HuH-7.5 (cell line): ENCODE results near the gene NDUFB11.
"Not testable (repeated sequence)": the region's sequence is repeated elsewhere in the genome, so short reads cannot be mapped to it uniquely, and the experiment has no call there.

Experiments used
- DNase-seq: peaks from one replicate; pipeline ENCODE4 v3.0.0; 2011; ENCODE audit warnings: low spot score

The NDUFB11 gene

DNA sequence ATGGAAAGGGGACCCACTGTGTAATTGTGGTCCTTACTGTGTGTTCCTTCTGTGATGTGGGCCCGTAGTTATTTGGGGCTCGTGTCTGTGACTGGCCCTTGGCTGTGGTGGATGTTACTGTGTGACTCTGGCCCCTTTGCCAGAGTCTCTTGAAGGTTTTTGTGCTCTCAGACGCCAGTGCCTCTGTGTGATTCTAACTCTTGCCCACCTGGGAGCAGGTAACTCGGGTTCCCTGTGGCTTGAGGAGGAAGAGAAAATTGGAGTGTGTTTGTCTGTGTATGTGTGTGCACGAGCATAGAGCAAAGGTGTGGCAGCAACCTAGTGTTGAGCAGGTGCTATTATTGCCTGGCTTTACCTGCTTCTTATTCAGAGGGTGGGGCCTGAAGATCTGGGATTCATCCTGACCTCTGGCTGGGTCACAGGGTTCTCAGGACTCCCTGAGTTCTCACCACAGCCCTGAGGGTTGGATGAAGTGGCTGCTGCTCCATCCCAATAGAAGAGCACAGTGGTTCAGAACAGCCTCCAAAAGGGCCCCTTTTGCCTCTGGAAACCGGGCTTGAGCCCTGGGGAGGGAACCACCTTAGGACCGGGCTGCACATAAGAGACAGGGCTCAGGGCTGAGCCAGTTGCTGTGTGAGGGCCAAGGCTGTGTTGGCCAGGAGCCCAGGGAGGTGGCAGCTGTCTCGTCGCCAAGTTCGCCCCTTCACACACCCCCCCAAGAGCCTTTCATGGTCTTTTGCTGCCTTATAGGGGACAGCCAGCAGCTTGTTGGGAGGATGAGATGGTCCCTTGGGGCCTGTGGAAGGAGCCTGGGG lies 1.8 kb upstream of the NDUFB11 start:
- no peak for DNase-seq

GRCh38 chrX:47145395-47146120 lies 1.1 kb upstream of the NDUFB11 start:
- DNase-seq = no peak

DNA sequence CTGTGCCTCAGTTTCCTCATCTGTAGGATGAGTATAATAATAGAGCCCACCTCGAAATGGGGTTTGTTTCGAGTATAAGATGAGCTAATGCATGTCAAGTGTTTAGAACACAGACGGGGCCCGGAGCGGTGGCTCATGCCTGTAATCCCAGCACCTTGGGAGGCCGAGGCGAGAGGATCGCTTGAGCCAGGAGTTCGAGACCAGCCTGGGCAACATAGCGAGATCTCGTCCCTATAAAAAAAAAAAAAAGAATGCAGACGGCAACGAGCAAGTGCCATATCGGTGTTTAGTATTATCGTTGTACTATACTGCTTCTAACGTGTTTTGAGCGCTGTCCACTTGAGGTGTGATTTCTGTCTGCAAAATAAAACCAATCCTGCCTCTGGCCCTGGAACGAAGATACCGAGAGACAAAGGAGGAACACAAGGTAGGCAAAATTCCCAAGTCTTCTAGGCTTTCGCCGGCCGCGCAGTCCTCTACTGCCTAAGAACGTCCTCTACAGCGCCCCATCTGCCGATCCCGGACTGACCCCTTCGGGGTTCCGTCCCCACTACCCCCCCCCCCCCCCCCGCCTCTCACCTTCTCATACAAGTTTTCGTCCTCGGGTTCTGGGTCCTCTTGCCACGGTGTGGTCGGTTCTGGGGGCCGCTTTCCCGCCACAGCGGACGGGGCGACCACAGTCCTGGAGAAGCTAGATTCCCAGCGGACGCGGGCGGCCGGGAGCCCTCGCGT lies 442 bp downstream of the NDUFB11 start:
- DNase-seq = no peak

DNA sequence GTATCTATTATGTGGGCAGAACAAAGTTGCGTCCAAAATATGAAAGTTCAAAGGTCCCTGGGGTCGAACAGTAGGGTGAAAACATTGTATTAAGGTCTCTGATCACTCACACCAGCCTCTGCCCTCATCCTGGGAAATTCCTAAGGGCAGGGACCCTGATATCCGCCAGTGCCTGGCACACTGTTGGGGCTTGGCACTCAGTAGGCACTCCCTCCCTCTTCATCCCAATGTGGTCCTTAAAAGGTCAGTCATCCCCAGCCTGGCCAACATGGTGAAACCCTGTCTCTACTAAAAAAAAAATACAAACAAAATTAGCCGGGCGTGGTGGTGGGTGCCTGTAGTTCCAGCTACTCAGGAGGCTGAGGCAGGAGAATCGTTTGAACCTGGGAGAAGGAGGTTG lies 6.3 kb downstream of the NDUFB11 start:
- no peak for DNase-seq

DNA sequence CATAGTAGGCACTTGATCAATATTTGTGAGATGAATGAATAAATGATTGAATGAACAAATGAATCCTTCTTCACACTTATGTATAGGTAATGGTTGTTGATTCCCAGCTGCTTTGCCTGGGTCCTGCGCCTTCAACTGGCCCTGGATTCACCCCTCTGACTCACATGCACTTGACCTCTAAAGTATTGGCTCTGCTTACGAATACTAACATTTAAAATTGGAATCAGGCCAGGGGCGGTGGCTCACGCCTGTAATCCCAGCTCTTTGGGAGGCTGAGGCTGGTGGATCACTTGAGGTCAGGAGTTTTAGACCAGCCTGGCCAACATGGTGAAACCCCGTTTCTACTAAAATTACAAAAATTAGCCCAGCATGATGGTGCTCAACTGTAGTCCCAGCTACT lies 8.9 kb downstream of the NDUFB11 start:
- DNase-seq = not testable (repeated sequence)

DNA sequence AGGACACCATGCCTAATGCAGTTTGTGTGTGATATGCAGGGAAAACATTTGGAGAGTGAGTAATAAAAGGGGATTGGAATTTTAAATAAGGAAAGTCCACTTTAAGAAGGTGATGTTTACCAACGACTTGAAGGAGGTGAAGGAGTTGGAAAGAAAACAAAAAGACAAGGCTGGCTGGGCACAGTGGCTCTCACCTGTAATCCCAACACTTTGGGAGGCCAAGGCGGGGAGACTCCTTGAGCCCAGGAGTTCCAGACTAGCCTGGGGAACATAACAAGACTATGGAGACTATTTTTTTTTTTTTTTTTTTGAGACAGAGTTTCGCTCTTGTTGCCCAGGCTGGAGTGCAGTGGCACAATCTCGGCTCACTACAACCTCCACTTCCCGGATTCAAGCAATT lies 11.0 kb downstream of the NDUFB11 start:
- no peak for DNase-seq

GRCh38 chrX:47129899-47130358 lies 14.6 kb downstream of the NDUFB11 start:
- no peak for DNase-seq

DNA sequence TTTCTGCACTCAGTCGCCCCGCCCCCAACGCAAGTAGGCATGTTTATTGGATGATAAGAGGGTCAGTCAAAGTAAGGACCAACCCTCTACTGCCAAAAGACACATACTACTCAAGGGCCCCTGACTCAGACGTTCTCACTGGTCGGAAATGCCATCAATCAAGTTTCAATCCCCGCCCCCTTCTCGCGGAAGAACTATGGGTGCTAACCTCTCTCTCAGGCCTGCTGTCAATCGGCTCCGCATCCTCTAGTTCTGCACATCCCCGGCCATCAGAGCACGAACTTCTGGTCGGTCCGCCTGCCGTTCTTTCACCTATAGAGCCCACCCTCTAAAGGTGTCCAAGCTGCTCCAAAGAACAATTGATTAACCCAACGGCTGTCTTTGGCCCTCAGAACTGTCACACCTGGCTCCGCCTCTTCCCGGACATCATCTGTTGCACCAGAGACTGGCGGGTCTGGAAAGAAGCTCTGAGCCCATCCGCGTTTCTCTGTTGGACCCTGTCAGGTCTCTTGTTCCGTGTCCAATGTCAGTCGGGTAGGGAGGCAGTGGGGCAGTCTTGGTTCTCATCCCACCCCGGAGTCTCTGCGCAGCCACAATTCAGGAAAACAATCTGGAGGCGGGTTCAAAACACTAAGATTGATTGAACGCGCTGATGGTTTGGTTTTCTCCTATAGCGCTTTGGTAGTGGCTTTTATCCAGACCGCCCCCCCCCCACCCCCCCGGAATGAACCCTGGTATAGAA lies 15.2 kb downstream of the NDUFB11 start:
- DNase-seq = peak; percentile 48

GRCh38 chrX:47124466-47124865 lies 20.0 kb downstream of the NDUFB11 start:
- DNase-seq = not testable (repeated sequence)

DNA sequence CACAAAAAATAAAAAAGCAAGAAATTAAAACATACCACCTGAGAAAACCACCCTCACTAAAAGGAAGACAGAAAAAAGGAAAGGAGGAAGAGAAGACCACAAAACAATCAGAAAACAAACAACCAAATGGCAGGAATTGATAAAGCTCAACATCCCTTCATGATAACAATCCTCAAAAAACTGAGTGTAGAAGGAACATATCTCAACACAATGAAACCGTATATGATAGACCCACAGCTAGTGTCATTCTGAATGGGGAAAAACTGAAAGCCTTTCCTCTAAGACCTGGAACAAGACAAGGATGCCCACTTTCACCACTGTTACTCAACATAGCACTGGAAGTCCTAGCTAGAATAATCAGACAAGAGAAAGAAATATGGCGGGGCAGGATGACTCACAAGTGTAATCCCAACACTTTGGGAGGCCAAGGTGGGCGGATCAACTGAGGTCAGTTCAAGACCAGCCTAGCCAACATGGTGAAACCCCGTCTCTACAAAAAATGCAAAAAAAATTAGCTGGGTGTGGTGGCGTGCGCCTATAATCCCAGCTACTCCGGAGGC lies 27.9 kb downstream of the NDUFB11 start:
- not testable (repeated sequence) for DNase-seq

DNA sequence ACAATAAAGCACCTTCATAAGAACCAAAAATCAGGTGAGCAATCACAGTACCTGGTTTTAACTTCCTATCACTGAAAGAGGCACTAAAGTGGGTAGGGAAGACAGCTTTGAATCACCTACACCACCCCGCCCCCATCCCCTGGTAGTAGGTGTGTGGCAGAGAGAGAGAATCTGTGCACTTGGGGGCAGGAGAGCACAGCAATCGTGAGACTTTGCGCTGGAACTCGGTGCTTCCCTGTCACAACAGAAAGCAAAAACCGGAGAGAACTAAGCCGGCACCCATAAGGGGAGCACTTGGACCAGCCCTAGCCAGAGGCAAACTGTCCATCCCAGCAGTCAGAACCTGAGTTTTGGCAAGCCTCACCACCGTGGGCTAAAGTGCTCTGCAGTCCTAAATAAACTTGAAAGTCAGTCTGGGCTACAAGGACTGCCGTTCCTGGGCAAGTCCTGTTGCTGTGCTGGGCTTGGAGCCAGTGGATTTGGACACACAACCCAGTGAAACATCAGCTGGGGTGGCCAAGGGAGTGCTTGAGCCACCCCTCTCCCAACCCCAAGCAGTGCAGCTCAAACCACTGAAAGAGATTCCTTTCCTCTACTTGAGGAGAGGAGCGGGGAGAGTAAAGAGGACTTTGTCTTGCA lies 32.1 kb downstream of the NDUFB11 start:
- DNase-seq = no peak

DNA sequence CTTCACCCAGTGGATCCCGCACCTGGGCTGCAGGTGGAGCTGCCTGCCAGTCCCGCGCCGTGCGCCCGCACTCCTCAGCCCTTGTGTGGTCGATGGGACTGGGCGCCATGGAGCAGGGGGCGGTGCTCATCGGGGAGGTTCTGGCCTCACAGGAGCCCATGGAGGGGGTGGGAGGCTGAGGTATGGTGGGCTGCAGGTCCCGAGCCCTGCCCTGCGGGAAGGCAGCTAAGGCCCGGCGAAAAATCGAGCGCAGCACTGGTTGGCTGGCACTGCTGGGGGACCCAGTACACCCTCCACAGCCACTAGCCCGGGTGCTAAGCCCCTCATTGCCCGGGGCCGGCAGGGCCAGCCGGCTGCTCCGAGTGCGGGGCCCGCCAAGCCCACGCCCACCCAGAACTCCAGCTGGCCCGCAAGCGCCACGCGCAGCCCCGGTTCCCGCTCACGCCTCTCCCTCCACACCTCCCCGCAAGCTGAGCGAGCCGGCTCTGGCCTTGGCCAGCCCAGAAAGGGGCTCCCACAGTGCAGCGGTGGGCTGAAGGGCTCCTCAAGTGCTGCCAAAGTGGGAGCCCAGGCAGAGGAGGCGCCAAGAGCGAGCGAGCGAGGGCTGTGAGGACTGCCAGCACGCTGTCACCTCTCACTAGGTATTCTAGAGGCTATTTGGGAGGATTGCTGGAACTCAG lies 33.4 kb downstream of the NDUFB11 start:
- DNase-seq = not testable (repeated sequence)

- no peak for DNase-seq
Observed at GRCh38 chrX:47101206-47101605, 43.3 kb downstream of the NDUFB11 start.

DNA sequence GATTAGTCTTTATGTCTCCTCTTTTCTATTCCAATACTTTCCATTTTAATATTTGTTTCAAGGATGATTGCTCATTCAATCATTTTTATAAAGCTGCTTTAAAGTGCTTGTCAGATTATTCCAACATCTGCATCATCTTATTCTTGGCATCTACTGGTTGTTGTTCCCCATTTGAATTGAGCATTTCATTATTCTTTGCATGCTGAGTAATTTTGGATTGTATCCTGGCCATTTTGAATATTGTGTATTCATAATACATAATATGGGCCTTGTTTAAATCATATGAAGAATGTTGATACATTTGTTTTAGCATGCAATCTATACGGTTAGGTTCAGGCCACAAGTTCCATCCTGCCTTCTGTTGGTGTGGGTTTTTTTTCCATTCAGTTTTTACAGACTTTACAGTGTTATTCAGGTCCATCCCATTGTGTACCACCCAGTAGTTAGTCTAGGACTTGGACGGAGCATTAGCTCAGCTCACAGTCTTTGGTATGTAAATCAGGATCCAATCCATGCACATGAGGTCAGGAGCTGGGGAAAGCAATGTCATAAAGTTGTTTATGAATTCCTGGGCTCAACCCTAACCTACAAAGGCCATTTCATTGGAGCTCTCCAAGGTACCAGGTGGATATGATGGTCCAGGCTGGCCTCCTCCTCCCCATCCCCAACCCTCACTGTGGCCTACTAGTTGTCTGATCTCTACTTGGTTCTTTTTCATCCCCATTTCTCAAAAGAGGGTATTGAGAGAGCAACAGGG lies 46.0 kb downstream of the NDUFB11 start:
- DNase-seq = no peak

- DNase-seq = no peak
Observed at GRCh38 chrX:47097018-47097417, 47.5 kb downstream of the NDUFB11 start.

- DNase-seq = no peak
Observed at GRCh38 chrX:47093860-47094259, 50.6 kb downstream of the NDUFB11 start.

DNA sequence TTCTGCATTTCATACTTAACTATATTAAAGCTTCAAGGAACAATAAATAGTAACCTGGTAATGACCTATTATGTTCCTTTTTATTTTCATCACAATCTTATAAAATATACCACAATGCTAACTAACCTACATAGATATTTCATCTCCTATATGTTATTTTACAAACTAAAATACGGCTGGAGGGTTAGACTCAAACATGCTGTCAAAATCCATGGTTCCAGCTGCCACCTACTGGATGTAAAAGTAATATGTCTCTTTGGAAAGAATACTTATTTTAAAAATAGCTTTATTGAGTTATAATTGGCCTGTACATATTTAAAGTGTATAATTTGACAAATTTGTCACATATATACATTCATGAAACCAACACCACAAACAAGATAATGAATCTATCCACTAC lies 51.3 kb downstream of the NDUFB11 start:
- no peak for DNase-seq
